GM12873 (cell line): ENCODE results near the gene KCNC1.

Source experiments
- TF ChIP-seq, protein P1 (sequence below): IDR thresholded peaks from 2 replicates; pipeline ENCODE4 v1.5.1; 2012; ENCODE audit warnings: low read depth, mild to moderate bottlenecking, moderate library complexity, low read length, control low read depth; ENCODE audit not compliant: insufficient read depth; ENCODE audit errors: missing control alignments

Gene KCNC1

GRCh38 chr11:17702876-17703275 lies 31.7 kb upstream of the KCNC1 start:
- TF ChIP-seq, protein P1, sequence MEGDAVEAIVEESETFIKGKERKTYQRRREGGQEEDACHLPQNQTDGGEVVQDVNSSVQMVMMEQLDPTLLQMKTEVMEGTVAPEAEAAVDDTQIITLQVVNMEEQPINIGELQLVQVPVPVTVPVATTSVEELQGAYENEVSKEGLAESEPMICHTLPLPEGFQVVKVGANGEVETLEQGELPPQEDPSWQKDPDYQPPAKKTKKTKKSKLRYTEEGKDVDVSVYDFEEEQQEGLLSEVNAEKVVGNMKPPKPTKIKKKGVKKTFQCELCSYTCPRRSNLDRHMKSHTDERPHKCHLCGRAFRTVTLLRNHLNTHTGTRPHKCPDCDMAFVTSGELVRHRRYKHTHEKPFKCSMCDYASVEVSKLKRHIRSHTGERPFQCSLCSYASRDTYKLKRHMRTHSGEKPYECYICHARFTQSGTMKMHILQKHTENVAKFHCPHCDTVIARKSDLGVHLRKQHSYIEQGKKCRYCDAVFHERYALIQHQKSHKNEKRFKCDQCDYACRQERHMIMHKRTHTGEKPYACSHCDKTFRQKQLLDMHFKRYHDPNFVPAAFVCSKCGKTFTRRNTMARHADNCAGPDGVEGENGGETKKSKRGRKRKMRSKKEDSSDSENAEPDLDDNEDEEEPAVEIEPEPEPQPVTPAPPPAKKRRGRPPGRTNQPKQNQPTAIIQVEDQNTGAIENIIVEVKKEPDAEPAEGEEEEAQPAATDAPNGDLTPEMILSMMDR: no peak

GRCh38 chr11:17703951-17704350 lies 30.6 kb upstream of the KCNC1 start:
- TF ChIP-seq, protein P1: no peak

DNA sequence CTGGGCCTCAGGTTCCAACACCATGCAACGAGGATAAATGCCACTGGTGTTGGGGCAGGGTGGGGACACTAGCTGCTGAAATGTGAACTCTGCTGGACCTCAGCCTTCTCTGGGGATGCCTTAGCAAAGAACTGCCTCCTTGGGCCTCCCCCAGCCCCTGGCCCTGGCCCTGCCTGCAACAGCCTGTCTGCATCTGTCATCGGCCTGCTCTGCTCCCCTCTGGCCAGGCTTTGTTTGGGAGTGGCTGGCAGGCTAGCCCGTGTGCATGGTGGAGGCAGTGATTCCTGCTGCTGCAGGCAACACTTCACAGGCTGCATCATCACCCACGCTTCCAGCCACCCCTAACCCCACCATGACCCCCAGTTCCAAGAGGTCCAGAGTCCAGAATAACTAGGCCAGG lies 26.8 kb upstream of the KCNC1 start:
- TF ChIP-seq, protein P1: no peak

DNA sequence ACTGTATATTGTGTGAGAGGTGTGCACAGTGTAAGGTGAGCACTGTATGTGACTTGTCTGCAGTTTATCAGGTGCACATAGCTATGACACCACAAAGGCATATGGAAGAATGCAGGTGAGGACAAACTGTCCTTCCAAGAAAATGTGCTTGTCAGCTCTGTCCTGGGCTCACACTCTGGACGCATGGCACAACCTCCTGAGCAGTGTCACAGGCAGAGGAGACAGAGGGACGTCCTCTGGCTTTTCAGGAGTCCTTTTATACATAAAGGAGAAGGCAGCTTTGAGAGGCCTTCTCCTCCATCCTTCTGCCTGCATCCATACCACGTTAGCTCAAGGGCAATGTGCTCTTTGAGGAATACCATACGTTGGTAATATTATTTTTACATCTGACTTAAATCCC lies 22.7 kb upstream of the KCNC1 start:
- TF ChIP-seq, protein P1: no peak

GRCh38 chr11:17713851-17714250 lies 20.7 kb upstream of the KCNC1 start:
- TF ChIP-seq, protein P1: no peak

DNA sequence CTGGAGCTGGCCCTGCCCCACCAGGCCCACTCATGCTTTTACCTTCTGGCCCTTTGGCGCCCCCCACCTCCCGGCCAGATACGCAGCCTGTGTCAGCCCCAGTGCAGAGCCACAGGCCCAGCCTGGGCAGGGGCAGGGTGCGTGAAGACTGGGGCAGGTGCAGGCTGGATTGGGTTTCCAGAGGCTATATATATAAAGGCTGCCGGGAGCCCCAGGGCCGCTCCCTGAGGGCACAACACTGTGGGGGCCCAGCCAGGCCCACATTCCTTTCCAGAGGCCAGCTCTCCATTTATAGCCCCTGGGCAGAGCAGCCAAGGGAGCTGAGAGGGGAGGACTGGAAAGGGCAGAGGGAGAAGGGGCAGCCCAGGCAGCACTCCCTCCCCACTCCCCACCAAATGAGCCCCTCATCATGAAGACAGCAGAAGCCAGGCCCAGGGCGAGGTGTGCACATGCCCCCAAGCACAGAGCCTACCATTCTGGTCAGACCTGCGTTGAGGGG lies 20.2 kb upstream of the KCNC1 start:
- TF ChIP-seq, protein P1: no peak

DNA sequence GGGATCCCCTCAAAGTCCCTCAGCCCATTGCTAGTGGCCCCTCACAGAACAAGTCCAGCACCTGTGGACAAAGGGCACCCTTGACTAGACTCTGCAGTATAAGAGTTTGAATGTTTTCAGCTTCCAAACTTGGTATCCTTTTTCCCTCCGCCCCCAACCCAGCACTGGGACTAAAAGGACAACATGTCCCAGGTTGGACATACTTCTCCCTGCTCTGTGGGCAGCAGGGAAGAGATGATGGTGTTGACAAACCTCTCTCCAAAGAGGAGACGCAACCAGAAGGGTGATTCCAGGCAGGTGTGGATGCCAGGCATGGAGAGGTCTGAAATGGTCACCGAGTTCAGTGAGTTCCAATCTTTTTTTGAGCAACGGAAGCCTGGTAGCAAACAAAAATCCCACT lies 19.7 kb upstream of the KCNC1 start:
- TF ChIP-seq, protein P1: no peak
